Measurements from ENCODE around the gene RHBDD1.

DNA sequence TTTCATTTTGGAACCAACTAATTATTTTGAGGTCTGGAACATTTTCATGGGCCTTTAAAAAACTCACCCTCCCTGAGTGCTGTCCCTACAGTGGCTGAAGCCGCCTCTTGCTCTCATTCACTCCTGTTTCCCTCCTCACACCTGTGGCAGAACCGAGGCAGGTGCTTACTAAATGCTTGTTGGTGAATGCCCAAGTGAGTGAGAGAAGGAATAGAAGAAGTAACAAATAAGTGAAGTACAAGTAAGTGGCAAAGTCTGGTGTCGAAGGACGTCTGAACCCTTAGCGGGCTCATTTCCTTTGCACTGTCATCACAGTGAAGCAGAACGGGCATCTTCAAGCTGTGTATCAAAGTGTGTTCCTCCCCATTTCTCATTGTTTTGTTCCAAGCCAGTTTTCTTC lies 135.2 kb downstream of the RHBDD1 start:
- no peak for TF ChIP-seq CTCF (IDR thresholded peaks at IDR 0.05; ENCODE audit: insufficient read depth, low read length, poor library complexity, severe bottlenecking)
- TF ChIP-seq EZH2phosphoT487 (conservative IDR thresholded peaks at IDR 0.05; ENCODE audit: low read length), result no peak

All from SU-DHL-6 (cell line).